Kidney capillary endothelial cell (primary cell): ENCODE data around the gene SOX15.
"Not testable (repeated sequence)": the region's sequence is repeated elsewhere in the genome, so short reads cannot be mapped to it uniquely, and the experiment has no call there.

ENCODE experiments used
- DNase-seq: peaks from one replicate; pipeline ENCODE4 v3.0.0-alpha.2; 2018; ENCODE audit warnings: low spot score

SOX15 gene

GRCh38 chr17:7610641-7611040 is 20.7 kb upstream of the SOX15 start:
- no peak for DNase-seq

- no peak for DNase-seq
Observed at GRCh38 chr17:7606280-7606679, 16.4 kb upstream of the SOX15 start.

- not testable (repeated sequence) for DNase-seq
Observed at GRCh38 chr17:7597561-7597960, 7.7 kb upstream of the SOX15 start.

GRCh38 chr17:7593296-7593695 is 3.4 kb upstream of the SOX15 start:
- DNase-seq: no peak

GRCh38 chr17:7592422-7593021 is 2.6 kb upstream of the SOX15 start:
- DNase-seq: no peak

- no peak for DNase-seq
Observed at GRCh38 chr17:7591596-7591995, 1.7 kb upstream of the SOX15 start.

- DNase-seq: no peak
Observed at GRCh38 chr17:7590743-7591142, 849 bp upstream of the SOX15 start.

- peak; percentile 71 for DNase-seq
Observed at GRCh38 chr17:7589204-7589868, 558 bp downstream of the SOX15 start.

- no peak for DNase-seq
Observed at GRCh38 chr17:7588553-7589203, 1.2 kb downstream of the SOX15 start.

- DNase-seq: no peak
Observed at GRCh38 chr17:7587420-7588151, 2.3 kb downstream of the SOX15 start.

GRCh38 chr17:7586673-7587419 is 3.0 kb downstream of the SOX15 start:
- no peak for DNase-seq

GRCh38 chr17:7583253-7584109 is 6.4 kb downstream of the SOX15 start, which contains the start of gene MPDU1:
Gene MPDU1, plus strand, starts transcription at chr17:7583852. Its CDS starts 11 bp downstream, at chr17:7583863.
- peak; percentile 96 for DNase-seq

- DNase-seq: no peak
Observed at GRCh38 chr17:7582396-7583252, 7.3 kb downstream of the SOX15 start.

GRCh38 chr17:7580604-7581575 is 9.0 kb downstream of the SOX15 start:
- DNase-seq: no peak

- DNase-seq: no peak
Observed at GRCh38 chr17:7579834-7580603, 9.9 kb downstream of the SOX15 start.

- peak; percentile 96 for DNase-seq
Observed at GRCh38 chr17:7579001-7579833, 10.7 kb downstream of the SOX15 start, which contains the start of gene CD68. Gene CD68, plus strand, starts transcription at chr17:7579638. Its CDS starts 40 bp downstream, at chr17:7579678.
